H1 (cell line): ENCODE measurements around the gene FBXO21. TPM values are rescaled to one million over a fixed set of nuclear protein-coding genes. Genes with fewer than 3 reads are reported as not detected.

ENCODE experiments used
- CTCF ChIA-PET: fragments of 300-600 bp; sonication (Branson Sonifier 250); formaldehyde crosslinking; loops from one replicate; lab custom pipeline; 2021; ENCODE audit not compliant: partially characterized antibody; lab: Charles Lee
- POLR2A ChIA-PET: fragments of 300-600 bp; sonication (Branson Sonifier 250); formaldehyde crosslinking; loops from one replicate; lab custom pipeline; 2021; ENCODE audit warnings: inconsistent platforms; ENCODE audit not compliant: partially characterized antibody; lab: Charles Lee
- DNase-seq, 2 experiments: peaks; one replicate each; pipeline versions ENCODE4 v3.0.0 to v3.0.0-alpha.2; 2010 to 2022; ENCODE audit warnings: low spot score in 2 of 2, low read depth in 1 of 2, mixed read lengths in 1 of 2
- FAIRE-seq: peaks from 2 replicates; lab custom pipeline; 2011; peaks lifted over from hg19 to GRCh38; lab: Jason Lieb, UNC
- H2AFZ ChIP-seq: 2 replicates; pipeline ENCODE4 v1.8.1; 2012; ENCODE audit warnings: low read length, inconsistent platforms
- H2AK5ac ChIP-seq: 2 replicates; pipeline ENCODE4 v1.6.1; 2013; ENCODE audit warnings: low read depth, low read length
- H2BK120ac ChIP-seq: replicated peaks from 2 replicates; pipeline ENCODE3; 2013; ENCODE audit warnings: low read depth, low read length, inconsistent platforms
- H2BK12ac ChIP-seq: 2 replicates; pipeline ENCODE4 v1.6.1; 2013; ENCODE audit warnings: low read depth, low read length
- H2BK15ac ChIP-seq: 2 replicates; pipeline ENCODE4 v1.6.1; 2013; ENCODE audit warnings: low read length
- H2BK20ac ChIP-seq: 2 replicates; pipeline ENCODE4 v1.6.1; 2013; ENCODE audit warnings: low read length
- H2BK5ac ChIP-seq: 2 replicates; pipeline ENCODE4 v1.6.1; 2013; ENCODE audit warnings: low read depth, low read length
- H3K14ac ChIP-seq: 2 replicates; pipeline ENCODE4 v1.6.1; 2013; ENCODE audit warnings: inconsistent platforms; ENCODE audit not compliant: insufficient read length
- H3K18ac ChIP-seq: 2 replicates; pipeline ENCODE4 v1.6.1; 2013; ENCODE audit warnings: low read length; ENCODE audit errors: extremely low read depth
- H3K23ac ChIP-seq: 2 replicates; pipeline ENCODE4 v1.6.1; 2013; ENCODE audit warnings: inconsistent platforms; ENCODE audit not compliant: insufficient read length
- H3K23me2 ChIP-seq: 2 replicates; pipeline ENCODE4 v1.6.1; 2013; ENCODE audit warnings: low read depth, low read length
- H3K27ac ChIP-seq: 2 replicates; pipeline ENCODE4 v1.6.1; 2011; ENCODE audit warnings: low read depth, low read length, inconsistent platforms
- H3K27me3 ChIP-seq, 4 experiments: replicated peaks in 1 of 4; 1 replicate in 1 of 4; 2 replicates in 3 of 4; pipeline versions ENCODE4 v1.6.1 to v1.8.1; 2011 to 2013; ENCODE audit warnings: low read length in 3 of 4, mild to moderate bottlenecking in 3 of 4, inconsistent platforms in 2 of 4, mixed read lengths in 2 of 4, moderate library complexity in 1 of 4; ENCODE audit not compliant: control insufficient read depth in 3 of 4, insufficient read depth in 3 of 4; ENCODE audit errors: extremely low read depth in 1 of 4
- H3K36me3 ChIP-seq, 4 experiments: 2 replicates each; pipeline versions ENCODE4 v1.6.1 to v1.8.1; 2011 to 2013; ENCODE audit warnings: mild to moderate bottlenecking in 4 of 4, low read length in 3 of 4, moderate library complexity in 2 of 4, control low read depth in 1 of 4, inconsistent platforms in 1 of 4; ENCODE audit not compliant: insufficient read depth in 4 of 4, control insufficient read depth in 2 of 4
- H3K4ac ChIP-seq: replicated peaks from 2 replicates; pipeline ENCODE3; 2013; ENCODE audit warnings: low read length, low read depth, mixed read lengths, inconsistent platforms; ENCODE audit not compliant: insufficient read length
- H3K4me1 ChIP-seq, 4 experiments: replicated peaks in 1 of 4; 1 replicate in 1 of 4; 2 replicates in 3 of 4; pipeline versions ENCODE4 v1.6.1 to v1.8.1; 2011 to 2013; ENCODE audit warnings: low read length in 3 of 4, inconsistent platforms in 2 of 4, mixed read lengths in 1 of 4; ENCODE audit not compliant: insufficient read depth in 4 of 4, control insufficient read depth in 3 of 4
- H3K4me2 ChIP-seq, 2 experiments: 2 replicates each; pipeline versions ENCODE4 v1.6.1 to v1.8.1; 2011 to 2013; ENCODE audit warnings: low read depth in 2 of 2, low read length in 2 of 2, control low read depth in 1 of 2, inconsistent platforms in 1 of 2, mild to moderate bottlenecking in 1 of 2; ENCODE audit not compliant: insufficient read depth in 1 of 2
- H3K4me3 ChIP-seq, 4 experiments: fragments of 200-600, 300-600 bp in 1 of 4; sonication (generic), shearing (Covaris generic), sonication (Bioruptor Twin) in 1 of 4; 2 replicates each; pipeline versions ENCODE4 v1.5.1 to v1.8.1; 2011 to 2016; ENCODE audit warnings: low read length in 4 of 4, low read depth in 3 of 4, control low read depth in 2 of 4, inconsistent platforms in 2 of 4, mild to moderate bottlenecking in 2 of 4, mixed read lengths in 1 of 4, moderate library complexity in 1 of 4; ENCODE audit not compliant: insufficient read depth in 2 of 4; ENCODE audit errors: extremely low read depth in 1 of 4
- H3K56ac ChIP-seq: replicated peaks from 2 replicates; pipeline ENCODE3; 2013; ENCODE audit warnings: low read depth, mild to moderate bottlenecking, mixed read lengths, low read length, inconsistent platforms; ENCODE audit not compliant: insufficient read length
- H3K79me1 ChIP-seq: 2 replicates; pipeline ENCODE4 v1.6.1; 2013; ENCODE audit warnings: low read depth, low read length, control low read depth
- H3K79me2 ChIP-seq, 2 experiments: 2 replicates each; pipeline versions ENCODE4 v1.6.1 to v1.8.1; 2012 to 2013; ENCODE audit warnings: low read length in 2 of 2, mild to moderate bottlenecking in 2 of 2, inconsistent platforms in 1 of 2; ENCODE audit not compliant: insufficient read depth in 2 of 2, control insufficient read depth in 1 of 2
- H3K9ac ChIP-seq, 4 experiments: replicated peaks in 1 of 4; 1 replicate in 1 of 4; 2 replicates in 3 of 4; pipeline versions ENCODE4 v1.6.1 to v1.8.1; 2011 to 2013; ENCODE audit warnings: low read depth in 3 of 4, low read length in 3 of 4, control low read depth in 2 of 4, mild to moderate bottlenecking in 2 of 4, moderate library complexity in 2 of 4, inconsistent platforms in 1 of 4; ENCODE audit errors: extremely low read depth in 1 of 4
- H3K9me3 ChIP-seq, 2 experiments: 2 replicates each; pipeline versions ENCODE4 v1.6.1 to v1.8.1; 2012 to 2013; ENCODE audit warnings: mild to moderate bottlenecking in 2 of 2, moderate library complexity in 2 of 2, control low read depth in 1 of 2, inconsistent platforms in 1 of 2, low read depth in 1 of 2, low read length in 1 of 2, mixed read lengths in 1 of 2; ENCODE audit not compliant: insufficient read depth in 2 of 2
- H4K20me1 ChIP-seq, 2 experiments: replicated peaks in 1 of 2; 2 replicates each; pipeline versions ENCODE3 to v1.8.1; 2011 to 2013; ENCODE audit warnings: inconsistent platforms in 2 of 2, low read length in 2 of 2, mild to moderate bottlenecking in 1 of 2; ENCODE audit not compliant: insufficient read depth in 2 of 2, control insufficient read depth in 1 of 2
- H4K5ac ChIP-seq: 2 replicates; pipeline ENCODE4 v1.6.1; 2013; ENCODE audit warnings: low read length, low read depth, mixed read lengths, inconsistent platforms; ENCODE audit not compliant: insufficient read length
- H4K8ac ChIP-seq: 2 replicates; pipeline ENCODE4 v1.8.0; 2013; ENCODE audit warnings: mild to moderate bottlenecking, moderate library complexity, low read length, inconsistent platforms; ENCODE audit not compliant: insufficient read depth; ENCODE audit errors: extremely low read depth
- H4K91ac ChIP-seq: replicated peaks from 2 replicates; pipeline ENCODE3; 2013; ENCODE audit warnings: low read length, mixed read lengths, inconsistent platforms; ENCODE audit not compliant: insufficient read length
- EGR1 ChIP-seq: IDR thresholded peaks from 2 replicates; pipeline ENCODE4 v1.6.1; 2011; ENCODE audit warnings: low read depth, low read length, borderline replicate concordance
- KDM4A ChIP-seq: IDR thresholded peaks from one replicate; pipeline ENCODE4 v1.7.1; 2012; ENCODE audit warnings: low read depth, mild to moderate bottlenecking, moderate library complexity, low read length, inconsistent platforms; ENCODE audit not compliant: severe bottlenecking
- SUZ12 ChIP-seq: fragments of 200-600 bp; sonication (generic); IDR thresholded peaks from 2 replicates; pipeline ENCODE4 v1.6.1; 2012; ENCODE audit warnings: mild to moderate bottlenecking, inconsistent platforms, low read length, moderate library complexity, mixed read lengths
- TBP ChIP-seq: IDR thresholded peaks from 2 replicates; pipeline ENCODE4 v1.6.1; 2011; ENCODE audit warnings: low read depth, low read length, improper control_type of control experiment
- WGBS, 2 experiments: shearing (Covaris generic) in 1 of 2; methylation state at CpG; one replicate each; pipeline versions ENCODE4 v1.1.6 to v1.1.7; 2013 to 2015; ENCODE audit warnings: low lambda C conversion rate in 2 of 2, mixed read lengths in 2 of 2, inconsistent platforms in 1 of 2, low coverage in 1 of 2, missing lambda C conversion rate in 1 of 2; ENCODE audit not compliant: insufficient replicate concordance in 2 of 2, insufficient coverage in 1 of 2, insufficient read length in 1 of 2; ENCODE audit errors: extremely low coverage in 1 of 2, missing lambda C conversion rate in 1 of 2; 5-methylcytosine and 5-hydroxymethylcytosine counted together
- polyA plus RNA-seq, 7 experiments: library from polyadenylated mRNA; depleted of rRNA in 3 of 7; stranded (reverse) in 5 of 7; unstranded in 2 of 7; fragments of >200 nt in 5 of 7; fragments of 200-250 nt in 2 of 7; gene quantifications; 1 replicate in 5 of 7; 2 replicates in 1 of 7; 4 replicates in 1 of 7; pipeline versions ENCODE4 v1.2.1 to v1.2.3, GENCODE V29; 2011 to 2013; ENCODE audit warnings: missing spikeins in 2 of 7, mixed read lengths in 2 of 7
- total RNA-seq: library from RNA; stranded (reverse); fragmentation: NEBNext Ultra II Directional; extraction: Animal tissue kit (Norgen Biotek cat#: 25700); gene quantifications from 2 replicates; pipeline ENCODE4 v1.2.1, GENCODE V29; 2021

Gene FBXO21
- total and polyA plus RNA-seq, 2 of the 8 experiments (the other 6 are each of a cell fraction or from before 2014, with no cell fraction given): 57.0 to 80.6 TPM

DNA sequence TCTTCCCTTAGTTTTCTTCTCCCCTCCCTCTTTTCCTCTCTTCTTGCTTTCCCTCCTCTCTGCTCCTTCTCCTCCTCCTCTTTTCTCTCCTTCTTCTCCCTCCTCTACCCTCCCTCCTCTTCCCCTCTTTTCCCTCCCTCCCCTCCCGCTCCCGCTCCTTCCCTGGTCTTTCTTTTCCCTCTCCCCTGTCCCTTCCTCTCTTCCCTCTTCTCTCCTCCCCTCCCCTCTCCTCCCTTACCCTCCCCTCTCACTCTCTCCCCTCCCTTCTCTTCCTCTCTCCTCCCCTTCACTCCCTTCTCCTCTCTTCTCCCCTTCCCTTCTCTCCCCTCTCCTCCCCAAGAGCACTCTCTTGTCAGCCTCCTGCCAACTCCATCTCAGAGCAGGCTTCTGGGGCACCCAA, 17.4 kb upstream of the FBXO21 start:
- Histone ChIP-seq H3K4me3 (no peak overlapping the region), H3K23me2 (no peaks in the 10 kb centered on the region; the same call in 1 of the 2 replicates), H3K14ac (no peak overlapping the region), H2AFZ (no peak overlapping the region), H3K27me3 (no peaks in the 10 kb centered on the region; a peak in 1 of 7 replicates), H2BK15ac (no peak overlapping the region), H3K23ac (no peak overlapping the region), H3K56ac (no peak overlapping the region), H3K36me3 (no peaks in the 10 kb centered on the region), H3K4me1 (peaks cover under 1 to 6% (median 3%) of the 10 kb centered on the region in 4 experiments; a peak in 4 of 7 replicates), H4K91ac (no peak overlapping the region), H2BK120ac (no peak overlapping the region), H3K4me2 (no peak overlapping the region; a peak in 1 of 4 replicates), H4K20me1 (no peaks in the 10 kb centered on the region), H3K9ac (no peak overlapping the region), H4K5ac (no peak overlapping the region), H2BK20ac (no peak overlapping the region), H3K9me3 (no peaks in the 10 kb centered on the region), H4K8ac (no peak overlapping the region), H2BK12ac (no peak overlapping the region), H3K4ac (no peak overlapping the region), H3K79me2 (no peaks in the 10 kb centered on the region), H3K18ac (no peak overlapping the region), H2BK5ac (no peak overlapping the region), H3K27ac (no peak overlapping the region), H3K79me1 (no peaks in the 10 kb centered on the region), H2AK5ac (no peak overlapping the region)
- DNase-seq: no peak
- 17 to 100% methylated on average over 2 of the region's 2 CpGs for WGBS, 2 experiments
- CTCF ChIA-PET: interaction anchor here (0.9 to 6.4 kb wide), 2 partner anchors 25 to 142 kb away, joined by 4 to 65 read pairs; no protein-coding TSS in a partner anchor
- no peak for FAIRE-seq
- TF ChIP-seq EGR1: peak; percentile 14; the same call in 1 of the 2 replicates
- no peak for TF ChIP-seq TBP
- no peak for TF ChIP-seq SUZ12
- TF ChIP-seq KDM4A: no peak
- POLR2A ChIA-PET: interaction anchor here (0.7 to 1.3 kb wide), 2 partner anchors 11 to 54 kb away, joined by 3 read pairs; no protein-coding TSS in a partner anchor
